ENCODE results near the gene KLHL26. TPM values are rescaled to one million over a fixed set of nuclear protein-coding genes. Genes with fewer than 3 reads are reported as not detected.

Gene KLHL26
- total RNA-seq, 4 donors from 2014 or later, result 7.0 to 15.7 (median 7.6) TPM

DNA sequence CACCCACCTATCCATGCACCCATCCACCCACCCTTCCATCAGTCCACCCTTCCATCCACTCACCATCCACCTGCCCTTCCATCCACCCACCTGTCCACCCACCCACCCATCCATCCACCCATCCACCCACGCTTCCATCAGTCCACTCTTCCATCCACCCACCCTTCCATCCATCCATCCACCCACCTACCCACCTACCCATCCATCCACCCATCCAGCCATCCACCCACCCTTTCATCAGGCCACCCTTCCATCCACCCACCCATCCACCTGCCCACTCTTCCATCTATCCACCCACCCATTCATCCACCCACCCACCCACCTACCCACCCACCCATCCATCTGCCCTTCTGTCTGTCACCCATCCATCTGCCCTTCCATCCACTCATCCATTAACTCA is 17.0 kb downstream of the KLHL26 start:
- DNase-seq, result no peak
- Histone ChIP-seq H3K27me3 (no peaks in the 10 kb centered on the region), H3K4me3 (no peak overlapping the region), H3K36me3 (no peaks in the 10 kb centered on the region), H3K4me1 (peaks cover 0 to 35% (median 12%) of the 10 kb centered on the region in 4 donors), H3K27ac (no peak overlapping the region), H3K9me3 (no peaks in the 10 kb centered on the region)
- TF ChIP-seq EP300 (IDR thresholded peaks at IDR 0.05; ENCODE audit: low read depth), result no peak
- TF ChIP-seq POLR2AphosphoS5 (IDR thresholded peaks at IDR 0.05), result no peak
- TF ChIP-seq, protein P1, sequence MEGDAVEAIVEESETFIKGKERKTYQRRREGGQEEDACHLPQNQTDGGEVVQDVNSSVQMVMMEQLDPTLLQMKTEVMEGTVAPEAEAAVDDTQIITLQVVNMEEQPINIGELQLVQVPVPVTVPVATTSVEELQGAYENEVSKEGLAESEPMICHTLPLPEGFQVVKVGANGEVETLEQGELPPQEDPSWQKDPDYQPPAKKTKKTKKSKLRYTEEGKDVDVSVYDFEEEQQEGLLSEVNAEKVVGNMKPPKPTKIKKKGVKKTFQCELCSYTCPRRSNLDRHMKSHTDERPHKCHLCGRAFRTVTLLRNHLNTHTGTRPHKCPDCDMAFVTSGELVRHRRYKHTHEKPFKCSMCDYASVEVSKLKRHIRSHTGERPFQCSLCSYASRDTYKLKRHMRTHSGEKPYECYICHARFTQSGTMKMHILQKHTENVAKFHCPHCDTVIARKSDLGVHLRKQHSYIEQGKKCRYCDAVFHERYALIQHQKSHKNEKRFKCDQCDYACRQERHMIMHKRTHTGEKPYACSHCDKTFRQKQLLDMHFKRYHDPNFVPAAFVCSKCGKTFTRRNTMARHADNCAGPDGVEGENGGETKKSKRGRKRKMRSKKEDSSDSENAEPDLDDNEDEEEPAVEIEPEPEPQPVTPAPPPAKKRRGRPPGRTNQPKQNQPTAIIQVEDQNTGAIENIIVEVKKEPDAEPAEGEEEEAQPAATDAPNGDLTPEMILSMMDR (IDR thresholded peaks at IDR 0.05), result no peak
- TF ChIP-seq POLR2A (IDR thresholded peaks at IDR 0.05), result no peak
- in situ Hi-C loops (cut with MboI; ENCODE audit: low pct_ligation_motif_present in 1 of 4, low pct_unique_long_range_greater_than_20kb in 1 of 4, low sequenced_read_pairs in 3 of 4) (no loop called here), intact Hi-C loops (cut with DNase I; ENCODE audit: low total_unique reads) (no loop called here)
- WGBS, 2 donors (ENCODE audit: low coverage in 1 of 2), result 88 to 100% methylated on average over 1 of the region's 1 CpG

- Histone ChIP-seq H3K36me3 (no peaks in the 10 kb centered on the region), H3K4me1 (peaks cover 0 to 34% (median 6%) of the 10 kb centered on the region in 4 donors), H3K27me3 (no peaks in the 10 kb centered on the region), H3K27ac (no peak overlapping the region), H3K9me3 (no peaks in the 10 kb centered on the region), H3K4me3 (no peak overlapping the region)
- TF ChIP-seq, protein P1 (IDR thresholded peaks at IDR 0.05), result no peak
- TF ChIP-seq POLR2A (IDR thresholded peaks at IDR 0.05) (no peak), POLR2AphosphoS5 (IDR thresholded peaks at IDR 0.05) (no peak), EP300 (IDR thresholded peaks at IDR 0.05; ENCODE audit: low read depth) (no peak)
- no peak for DNase-seq
- WGBS, 2 donors (ENCODE audit: low coverage in 1 of 2), result 91 to 96% methylated on average over 7 of the region's 7 CpGs
- intact Hi-C loops (cut with DNase I; ENCODE audit: low total_unique reads) (no loop called here), in situ Hi-C loops (cut with MboI; ENCODE audit: low pct_ligation_motif_present in 1 of 4, low pct_unique_long_range_greater_than_20kb in 1 of 4, low sequenced_read_pairs in 3 of 4) (no loop called here)
Observed at GRCh38 chr19:18654469-18654868, 17.6 kb downstream of the KLHL26 start.

DNA sequence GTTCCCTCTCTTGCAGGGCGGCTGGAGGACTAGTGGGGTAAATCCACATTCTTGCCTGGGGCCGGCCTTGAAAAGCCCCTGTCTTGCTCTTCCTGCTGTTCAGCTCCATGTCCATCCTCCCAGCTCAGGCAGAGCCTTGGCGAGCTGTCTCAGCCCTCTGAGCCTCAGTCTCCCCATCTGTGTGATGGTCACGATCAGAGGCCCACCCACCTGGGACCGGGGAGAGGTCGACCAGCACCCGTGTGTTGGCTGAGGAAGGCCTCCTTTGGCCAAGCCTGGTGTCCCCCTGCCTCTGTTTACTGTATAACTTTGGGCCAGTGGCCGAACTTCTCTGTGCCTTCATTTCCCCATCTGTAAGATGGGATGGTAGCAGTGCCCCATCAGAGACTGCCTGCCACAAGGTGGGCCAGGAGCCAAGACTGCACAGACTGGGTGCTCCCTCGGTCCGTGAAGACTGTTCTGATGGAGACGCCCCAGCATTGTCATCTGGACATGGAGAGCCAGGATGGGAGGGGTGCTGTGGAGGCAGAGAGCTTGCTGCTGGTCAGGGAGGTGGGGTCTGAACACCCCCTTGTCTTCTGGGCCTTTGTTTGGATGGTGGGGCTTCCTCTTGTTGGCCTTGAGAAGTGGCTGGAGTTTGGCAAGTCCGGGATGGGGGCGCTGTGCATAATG is 18.5 kb downstream of the KLHL26 start:
- no peaks in the 10 kb centered on the region for H3K9me3 ChIP-seq
- H3K36me3 ChIP-seq, result no peaks in the 10 kb centered on the region
- H3K27me3 ChIP-seq, result no peaks in the 10 kb centered on the region
- H3K27ac ChIP-seq, result no peak overlapping the region
- TF ChIP-seq EP300 (IDR thresholded peaks at IDR 0.05; ENCODE audit: low read depth), result no peak
- TF ChIP-seq POLR2A (IDR thresholded peaks at IDR 0.05), result no peak
- TF ChIP-seq, protein P1 (IDR thresholded peaks at IDR 0.05), result no peak
- no peak for TF ChIP-seq POLR2AphosphoS5 (IDR thresholded peaks at IDR 0.05)
- intact Hi-C loops (cut with DNase I; ENCODE audit: low total_unique reads), result no loop called here
- no peak for DNase-seq
- 91% methylated on average over 13 of the region's 13 CpGs; no CpG with 5 or more reads in 1 of the 2 donors for WGBS, 2 donors (ENCODE audit: low coverage in 1 of 2)
- H3K4me3 ChIP-seq, result no peak overlapping the region
- in situ Hi-C loops (cut with MboI; ENCODE audit: low pct_ligation_motif_present in 1 of 4, low pct_unique_long_range_greater_than_20kb in 1 of 4, low sequenced_read_pairs in 3 of 4), result no loop called here
- H3K4me1 ChIP-seq, result peaks cover 0 to 33% (median 2%) of the 10 kb centered on the region in 4 donors

DNA sequence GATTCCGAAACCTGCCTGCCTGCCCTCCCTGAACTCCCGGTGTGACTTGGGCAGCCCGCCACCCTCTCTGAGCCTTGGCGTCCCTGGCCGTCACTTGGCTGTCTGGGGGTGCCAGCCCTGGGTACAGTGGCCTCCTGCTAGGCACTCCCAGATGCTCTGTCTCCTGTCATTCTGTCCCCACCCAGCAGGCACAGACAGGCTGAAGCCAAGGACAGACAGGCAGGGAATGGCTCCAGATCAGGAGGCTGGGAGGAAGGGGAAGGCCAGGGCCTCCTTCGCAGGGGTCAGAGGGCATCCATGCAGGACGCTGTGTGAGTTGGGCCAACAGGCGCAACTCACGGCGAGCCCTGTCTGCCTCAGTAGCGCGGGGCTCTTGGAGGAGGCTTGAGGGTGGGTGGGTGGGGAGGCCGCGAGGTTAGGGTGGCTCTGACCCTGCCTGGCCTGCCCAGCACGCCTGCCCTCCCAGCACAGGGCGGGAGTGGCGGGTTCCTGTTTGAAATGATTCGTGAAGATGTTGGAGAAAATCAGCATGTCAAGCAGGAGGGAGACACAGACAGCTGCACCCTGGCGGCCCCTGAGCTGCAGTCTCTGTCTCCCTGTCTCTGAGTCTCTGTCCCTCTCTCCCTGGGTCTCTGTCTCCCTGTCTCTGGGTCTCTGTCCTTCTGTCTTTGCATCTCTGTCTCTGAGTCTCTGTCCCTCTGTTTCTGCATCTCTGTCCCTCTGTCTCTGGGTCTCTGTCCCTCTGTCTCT is 19.7 kb downstream of the KLHL26 start:
- in situ Hi-C loops (cut with MboI; ENCODE audit: low pct_ligation_motif_present in 1 of 4, low pct_unique_long_range_greater_than_20kb in 1 of 4, low sequenced_read_pairs in 3 of 4), result no loop called here
- H3K9me3 ChIP-seq, result no peaks in the 10 kb centered on the region
- 84 to 100% methylated on average over 1 to 19 of the region's 19 CpGs for WGBS, 2 donors (ENCODE audit: low coverage in 1 of 2)
- H3K4me3 ChIP-seq, result no peak overlapping the region
- TF ChIP-seq POLR2A (IDR thresholded peaks at IDR 0.05), result no peak
- TF ChIP-seq, protein P1 (IDR thresholded peaks at IDR 0.05), result no peak
- H3K27ac ChIP-seq, result no peak overlapping the region
- intact Hi-C loops (cut with DNase I; ENCODE audit: low total_unique reads), result no loop called here
- peaks cover 0 to 23% (median 0%) of the 10 kb centered on the region in 4 donors for H3K4me1 ChIP-seq
- no peaks in the 10 kb centered on the region for H3K36me3 ChIP-seq
- no peaks in the 10 kb centered on the region for H3K27me3 ChIP-seq
- DNase-seq, result no peak

All from transverse colon (tissue), 4 donors.